Measurements from ENCODE around the gene CADPS.

- TF ChIP-seq CTCF (conservative IDR thresholded peaks at IDR 0.05) (no peak), EZH2 (IDR thresholded peaks at IDR 0.05; ENCODE audit: low read depth) (no peak)
These were observed 69.5 kb downstream of the CADPS start for GRCh38 chr3:62805580-62806277.

Data from PC-9 (cell line).